ENCODE measurements around the gene ACTG1. TPM values are rescaled to one million over a fixed set of nuclear protein-coding genes. Genes with fewer than 3 reads are reported as not detected.

The ACTG1 gene
- total and polyA plus RNA-seq, 2 of the 13 experiments (the other 11 are each of a cell fraction or from before 2014, with no cell fraction given), result 973 to 1,138 TPM

GRCh38 chr17:81553018-81553615, 40.5 kb upstream of the ACTG1 start (continued):
- TF ChIP-seq, protein P1, sequence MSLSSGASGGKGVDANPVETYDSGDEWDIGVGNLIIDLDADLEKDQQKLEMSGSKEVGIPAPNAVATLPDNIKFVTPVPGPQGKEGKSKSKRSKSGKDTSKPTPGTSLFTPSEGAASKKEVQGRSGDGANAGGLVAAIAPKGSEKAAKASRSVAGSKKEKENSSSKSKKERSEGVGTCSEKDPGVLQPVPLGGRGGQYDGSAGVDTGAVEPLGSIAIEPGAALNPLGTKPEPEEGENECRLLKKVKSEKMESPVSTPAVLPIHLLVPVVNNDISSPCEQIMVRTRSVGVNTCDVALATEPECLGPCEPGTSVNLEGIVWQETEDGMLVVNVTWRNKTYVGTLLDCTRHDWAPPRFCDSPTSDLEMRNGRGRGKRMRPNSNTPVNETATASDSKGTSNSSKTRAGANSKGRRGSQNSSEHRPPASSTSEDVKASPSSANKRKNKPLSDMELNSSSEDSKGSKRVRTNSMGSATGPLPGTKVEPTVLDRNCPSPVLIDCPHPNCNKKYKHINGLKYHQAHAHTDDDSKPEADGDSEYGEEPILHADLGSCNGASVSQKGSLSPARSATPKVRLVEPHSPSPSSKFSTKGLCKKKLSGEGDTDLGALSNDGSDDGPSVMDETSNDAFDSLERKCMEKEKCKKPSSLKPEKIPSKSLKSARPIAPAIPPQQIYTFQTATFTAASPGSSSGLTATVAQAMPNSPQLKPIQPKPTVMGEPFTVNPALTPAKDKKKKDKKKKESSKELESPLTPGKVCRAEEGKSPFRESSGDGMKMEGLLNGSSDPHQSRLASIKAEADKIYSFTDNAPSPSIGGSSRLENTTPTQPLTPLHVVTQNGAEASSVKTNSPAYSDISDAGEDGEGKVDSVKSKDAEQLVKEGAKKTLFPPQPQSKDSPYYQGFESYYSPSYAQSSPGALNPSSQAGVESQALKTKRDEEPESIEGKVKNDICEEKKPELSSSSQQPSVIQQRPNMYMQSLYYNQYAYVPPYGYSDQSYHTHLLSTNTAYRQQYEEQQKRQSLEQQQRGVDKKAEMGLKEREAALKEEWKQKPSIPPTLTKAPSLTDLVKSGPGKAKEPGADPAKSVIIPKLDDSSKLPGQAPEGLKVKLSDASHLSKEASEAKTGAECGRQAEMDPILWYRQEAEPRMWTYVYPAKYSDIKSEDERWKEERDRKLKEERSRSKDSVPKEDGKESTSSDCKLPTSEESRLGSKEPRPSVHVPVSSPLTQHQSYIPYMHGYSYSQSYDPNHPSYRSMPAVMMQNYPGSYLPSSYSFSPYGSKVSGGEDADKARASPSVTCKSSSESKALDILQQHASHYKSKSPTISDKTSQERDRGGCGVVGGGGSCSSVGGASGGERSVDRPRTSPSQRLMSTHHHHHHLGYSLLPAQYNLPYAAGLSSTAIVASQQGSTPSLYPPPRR (CRISPR knock-in tag; IDR thresholded peaks at IDR 0.05; ENCODE audit: borderline replicate concordance), result no peak
- TF ChIP-seq DDIT3 (CRISPR knock-in tag; IDR thresholded peaks at IDR 0.05) (no peak), SETDB1 (CRISPR knock-in tag; IDR thresholded peaks at IDR 0.05; ENCODE audit: borderline replicate concordance) (no peak), NFKB2 (CRISPR knock-in tag; IDR thresholded peaks at IDR 0.05; ENCODE audit: borderline replicate concordance) (0 out of 2 replicates have a peak, but pooled peaks have one; percentile 14), SIX1 (CRISPR knock-in tag; IDR thresholded peaks at IDR 0.05; ENCODE audit: borderline replicate concordance) (0 out of 2 replicates have a peak, but pooled peaks have one; percentile 10), POLR2AphosphoS5 (IDR thresholded peaks at IDR 0.05; ENCODE audit: low read depth, low read length) (peak; percentile 51; the same call in 1 of the 2 replicates), NAIF1 (CRISPR knock-in tag; IDR thresholded peaks at IDR 0.05; ENCODE audit: borderline replicate concordance) (no peak), GATA4 (IDR thresholded peaks at IDR 0.05; ENCODE audit: borderline replicate concordance, low read depth) (0 out of 2 replicates have a peak, but pooled peaks have one; percentile 13), NCOA1 (CRISPR knock-in tag; IDR thresholded peaks at IDR 0.05) (0 out of 2 replicates have a peak, but pooled peaks have one; percentile 14), ZBTB42 (CRISPR knock-in tag; IDR thresholded peaks at IDR 0.05) (0 out of 2 replicates have a peak, but pooled peaks have one; percentile 3)
- TF ChIP-seq, protein P2, sequence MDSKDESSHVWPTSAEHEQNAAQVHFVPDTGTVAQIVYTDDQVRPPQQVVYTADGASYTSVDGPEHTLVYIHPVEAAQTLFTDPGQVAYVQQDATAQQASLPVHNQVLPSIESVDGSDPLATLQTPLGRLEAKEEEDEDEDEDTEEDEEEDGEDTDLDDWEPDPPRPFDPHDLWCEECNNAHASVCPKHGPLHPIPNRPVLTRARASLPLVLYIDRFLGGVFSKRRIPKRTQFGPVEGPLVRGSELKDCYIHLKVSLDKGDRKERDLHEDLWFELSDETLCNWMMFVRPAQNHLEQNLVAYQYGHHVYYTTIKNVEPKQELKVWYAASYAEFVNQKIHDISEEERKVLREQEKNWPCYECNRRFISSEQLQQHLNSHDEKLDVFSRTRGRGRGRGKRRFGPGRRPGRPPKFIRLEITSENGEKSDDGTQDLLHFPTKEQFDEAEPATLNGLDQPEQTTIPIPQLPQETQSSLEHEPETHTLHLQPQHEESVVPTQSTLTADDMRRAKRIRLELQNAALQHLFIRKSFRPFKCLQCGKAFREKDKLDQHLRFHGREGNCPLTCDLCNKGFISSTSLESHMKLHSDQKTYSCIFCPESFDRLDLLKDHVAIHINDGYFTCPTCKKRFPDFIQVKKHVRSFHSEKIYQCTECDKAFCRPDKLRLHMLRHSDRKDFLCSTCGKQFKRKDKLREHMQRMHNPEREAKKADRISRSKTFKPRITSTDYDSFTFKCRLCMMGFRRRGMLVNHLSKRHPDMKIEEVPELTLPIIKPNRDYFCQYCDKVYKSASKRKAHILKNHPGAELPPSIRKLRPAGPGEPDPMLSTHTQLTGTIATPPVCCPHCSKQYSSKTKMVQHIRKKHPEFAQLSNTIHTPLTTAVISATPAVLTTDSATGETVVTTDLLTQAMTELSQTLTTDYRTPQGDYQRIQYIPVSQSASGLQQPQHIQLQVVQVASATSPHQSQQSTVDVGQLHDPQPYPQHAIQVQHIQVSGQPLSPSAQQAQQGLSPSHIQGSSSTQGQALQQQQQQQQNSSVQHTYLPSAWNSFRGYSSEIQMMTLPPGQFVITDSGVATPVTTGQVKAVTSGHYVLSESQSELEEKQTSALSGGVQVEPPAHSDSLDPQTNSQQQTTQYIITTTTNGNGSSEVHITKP (CRISPR knock-in tag; IDR thresholded peaks at IDR 0.05; ENCODE audit: low read depth), result peak; percentile 9; the same call in 1 of the 2 replicates
- TF ChIP-seq, protein P3, sequence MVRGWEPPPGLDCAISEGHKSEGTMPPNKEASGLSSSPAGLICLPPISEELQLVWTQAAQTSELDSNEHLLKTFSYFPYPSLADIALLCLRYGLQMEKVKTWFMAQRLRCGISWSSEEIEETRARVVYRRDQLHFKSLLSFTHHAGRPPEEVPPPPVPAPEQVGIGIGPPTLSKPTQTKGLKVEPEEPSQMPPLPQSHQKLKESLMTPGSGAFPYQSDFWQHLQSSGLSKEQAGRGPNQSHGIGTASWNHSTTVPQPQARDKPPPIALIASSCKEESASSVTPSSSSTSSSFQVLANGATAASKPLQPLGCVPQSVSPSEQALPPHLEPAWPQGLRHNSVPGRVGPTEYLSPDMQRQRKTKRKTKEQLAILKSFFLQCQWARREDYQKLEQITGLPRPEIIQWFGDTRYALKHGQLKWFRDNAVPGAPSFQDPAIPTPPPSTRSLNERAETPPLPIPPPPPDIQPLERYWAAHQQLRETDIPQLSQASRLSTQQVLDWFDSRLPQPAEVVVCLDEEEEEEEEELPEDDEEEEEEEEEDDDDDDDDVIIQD (CRISPR knock-in tag; IDR thresholded peaks at IDR 0.05; ENCODE audit: low read depth), result 0 out of 2 replicates have a peak, but pooled peaks have one; percentile 10
